H1 (cell line): ENCODE results near the gene WDR74. TPM values are rescaled to one million over a fixed set of nuclear protein-coding genes. Genes with fewer than 3 reads are reported as not detected.

Experiments
- CTCF ChIA-PET: fragments of 300-600 bp; sonication (Branson Sonifier 250); formaldehyde crosslinking; loops from one replicate; lab custom pipeline; 2021; ENCODE audit not compliant: partially characterized antibody; lab: Charles Lee
- POLR2A ChIA-PET: fragments of 300-600 bp; sonication (Branson Sonifier 250); formaldehyde crosslinking; loops from one replicate; lab custom pipeline; 2021; ENCODE audit warnings: inconsistent platforms; ENCODE audit not compliant: partially characterized antibody; lab: Charles Lee
- DNase-seq, 2 experiments: peaks; one replicate each; pipeline versions ENCODE4 v3.0.0 to v3.0.0-alpha.2; 2010 to 2022; ENCODE audit warnings: low spot score in 2 of 2, low read depth in 1 of 2, mixed read lengths in 1 of 2
- FAIRE-seq: peaks from 2 replicates; lab custom pipeline; 2011; peaks lifted over from hg19 to GRCh38; lab: Jason Lieb, UNC
- H2AFZ ChIP-seq: 2 replicates; pipeline ENCODE4 v1.8.1; 2012; ENCODE audit warnings: low read length, inconsistent platforms
- H2AK5ac ChIP-seq: 2 replicates; pipeline ENCODE4 v1.6.1; 2013; ENCODE audit warnings: low read depth, low read length
- H2BK120ac ChIP-seq: replicated peaks from 2 replicates; pipeline ENCODE3; 2013; ENCODE audit warnings: low read depth, low read length, inconsistent platforms
- H2BK12ac ChIP-seq: 2 replicates; pipeline ENCODE4 v1.6.1; 2013; ENCODE audit warnings: low read depth, low read length
- H2BK15ac ChIP-seq: 2 replicates; pipeline ENCODE4 v1.6.1; 2013; ENCODE audit warnings: low read length
- H2BK20ac ChIP-seq: 2 replicates; pipeline ENCODE4 v1.6.1; 2013; ENCODE audit warnings: low read length
- H2BK5ac ChIP-seq: 2 replicates; pipeline ENCODE4 v1.6.1; 2013; ENCODE audit warnings: low read depth, low read length
- H3K14ac ChIP-seq: 2 replicates; pipeline ENCODE4 v1.6.1; 2013; ENCODE audit warnings: inconsistent platforms; ENCODE audit not compliant: insufficient read length
- H3K18ac ChIP-seq: 2 replicates; pipeline ENCODE4 v1.6.1; 2013; ENCODE audit warnings: low read length; ENCODE audit errors: extremely low read depth
- H3K23ac ChIP-seq: 2 replicates; pipeline ENCODE4 v1.6.1; 2013; ENCODE audit warnings: inconsistent platforms; ENCODE audit not compliant: insufficient read length
- H3K23me2 ChIP-seq: 2 replicates; pipeline ENCODE4 v1.6.1; 2013; ENCODE audit warnings: low read depth, low read length
- H3K27ac ChIP-seq: 2 replicates; pipeline ENCODE4 v1.6.1; 2011; ENCODE audit warnings: low read depth, low read length, inconsistent platforms
- H3K27me3 ChIP-seq, 4 experiments: replicated peaks in 1 of 4; 1 replicate in 1 of 4; 2 replicates in 3 of 4; pipeline versions ENCODE4 v1.6.1 to v1.8.1; 2011 to 2013; ENCODE audit warnings: low read length in 3 of 4, mild to moderate bottlenecking in 3 of 4, inconsistent platforms in 2 of 4, mixed read lengths in 2 of 4, moderate library complexity in 1 of 4; ENCODE audit not compliant: control insufficient read depth in 3 of 4, insufficient read depth in 3 of 4; ENCODE audit errors: extremely low read depth in 1 of 4
- H3K36me3 ChIP-seq, 4 experiments: 2 replicates each; pipeline versions ENCODE4 v1.6.1 to v1.8.1; 2011 to 2013; ENCODE audit warnings: mild to moderate bottlenecking in 4 of 4, low read length in 3 of 4, moderate library complexity in 2 of 4, control low read depth in 1 of 4, inconsistent platforms in 1 of 4; ENCODE audit not compliant: insufficient read depth in 4 of 4, control insufficient read depth in 2 of 4
- H3K4ac ChIP-seq: replicated peaks from 2 replicates; pipeline ENCODE3; 2013; ENCODE audit warnings: low read length, low read depth, mixed read lengths, inconsistent platforms; ENCODE audit not compliant: insufficient read length
- H3K4me1 ChIP-seq, 4 experiments: replicated peaks in 1 of 4; 1 replicate in 1 of 4; 2 replicates in 3 of 4; pipeline versions ENCODE4 v1.6.1 to v1.8.1; 2011 to 2013; ENCODE audit warnings: low read length in 3 of 4, inconsistent platforms in 2 of 4, mixed read lengths in 1 of 4; ENCODE audit not compliant: insufficient read depth in 4 of 4, control insufficient read depth in 3 of 4
- H3K4me2 ChIP-seq, 2 experiments: 2 replicates each; pipeline versions ENCODE4 v1.6.1 to v1.8.1; 2011 to 2013; ENCODE audit warnings: low read depth in 2 of 2, low read length in 2 of 2, control low read depth in 1 of 2, inconsistent platforms in 1 of 2, mild to moderate bottlenecking in 1 of 2; ENCODE audit not compliant: insufficient read depth in 1 of 2
- H3K4me3 ChIP-seq, 4 experiments: fragments of 200-600, 300-600 bp in 1 of 4; sonication (generic), shearing (Covaris generic), sonication (Bioruptor Twin) in 1 of 4; 2 replicates each; pipeline versions ENCODE4 v1.5.1 to v1.8.1; 2011 to 2016; ENCODE audit warnings: low read length in 4 of 4, low read depth in 3 of 4, control low read depth in 2 of 4, inconsistent platforms in 2 of 4, mild to moderate bottlenecking in 2 of 4, mixed read lengths in 1 of 4, moderate library complexity in 1 of 4; ENCODE audit not compliant: insufficient read depth in 2 of 4; ENCODE audit errors: extremely low read depth in 1 of 4
- H3K56ac ChIP-seq: replicated peaks from 2 replicates; pipeline ENCODE3; 2013; ENCODE audit warnings: low read depth, mild to moderate bottlenecking, mixed read lengths, low read length, inconsistent platforms; ENCODE audit not compliant: insufficient read length
- H3K79me1 ChIP-seq: 2 replicates; pipeline ENCODE4 v1.6.1; 2013; ENCODE audit warnings: low read depth, low read length, control low read depth
- H3K79me2 ChIP-seq, 2 experiments: 2 replicates each; pipeline versions ENCODE4 v1.6.1 to v1.8.1; 2012 to 2013; ENCODE audit warnings: low read length in 2 of 2, mild to moderate bottlenecking in 2 of 2, inconsistent platforms in 1 of 2; ENCODE audit not compliant: insufficient read depth in 2 of 2, control insufficient read depth in 1 of 2
- H3K9ac ChIP-seq, 4 experiments: replicated peaks in 1 of 4; 1 replicate in 1 of 4; 2 replicates in 3 of 4; pipeline versions ENCODE4 v1.6.1 to v1.8.1; 2011 to 2013; ENCODE audit warnings: low read depth in 3 of 4, low read length in 3 of 4, control low read depth in 2 of 4, mild to moderate bottlenecking in 2 of 4, moderate library complexity in 2 of 4, inconsistent platforms in 1 of 4; ENCODE audit errors: extremely low read depth in 1 of 4
- H3K9me3 ChIP-seq, 2 experiments: 2 replicates each; pipeline versions ENCODE4 v1.6.1 to v1.8.1; 2012 to 2013; ENCODE audit warnings: mild to moderate bottlenecking in 2 of 2, moderate library complexity in 2 of 2, control low read depth in 1 of 2, inconsistent platforms in 1 of 2, low read depth in 1 of 2, low read length in 1 of 2, mixed read lengths in 1 of 2; ENCODE audit not compliant: insufficient read depth in 2 of 2
- H4K20me1 ChIP-seq, 2 experiments: replicated peaks in 1 of 2; 2 replicates each; pipeline versions ENCODE3 to v1.8.1; 2011 to 2013; ENCODE audit warnings: inconsistent platforms in 2 of 2, low read length in 2 of 2, mild to moderate bottlenecking in 1 of 2; ENCODE audit not compliant: insufficient read depth in 2 of 2, control insufficient read depth in 1 of 2
- H4K5ac ChIP-seq: 2 replicates; pipeline ENCODE4 v1.6.1; 2013; ENCODE audit warnings: low read length, low read depth, mixed read lengths, inconsistent platforms; ENCODE audit not compliant: insufficient read length
- H4K8ac ChIP-seq: 2 replicates; pipeline ENCODE4 v1.8.0; 2013; ENCODE audit warnings: mild to moderate bottlenecking, moderate library complexity, low read length, inconsistent platforms; ENCODE audit not compliant: insufficient read depth; ENCODE audit errors: extremely low read depth
- H4K91ac ChIP-seq: replicated peaks from 2 replicates; pipeline ENCODE3; 2013; ENCODE audit warnings: low read length, mixed read lengths, inconsistent platforms; ENCODE audit not compliant: insufficient read length
- HDAC2 ChIP-seq, 2 experiments: fragments of 300-600 bp in 1 of 2; sonication (generic) in 1 of 2; IDR thresholded peaks; 2 replicates each; pipeline ENCODE4 v1.6.1; 2011 to 2012; ENCODE audit warnings: low read depth in 2 of 2, low read length in 2 of 2, mild to moderate bottlenecking in 2 of 2, moderate library complexity in 2 of 2, borderline replicate concordance in 1 of 2, inconsistent platforms in 1 of 2
- PHF8 ChIP-seq: fragments of 200-600 bp; sonication (generic); conservative IDR thresholded peaks from 2 replicates; pipeline ENCODE4 v1.7.1; 2012; ENCODE audit warnings: low read depth, mild to moderate bottlenecking, inconsistent platforms, low read length, moderate library complexity
- POLR2A ChIP-seq, 2 experiments: IDR thresholded peaks; 1 replicate in 1 of 2; 2 replicates in 1 of 2; pipeline ENCODE4 v1.6.1; 2011; ENCODE audit warnings: low read depth in 2 of 2, low read length in 2 of 2, mild to moderate bottlenecking in 2 of 2; ENCODE audit errors: control extremely low read depth in 1 of 2
- POLR2AphosphoS5 ChIP-seq: IDR thresholded peaks from 2 replicates; pipeline ENCODE4 v1.6.1; 2011; ENCODE audit warnings: low read depth, low read length
- SIN3A ChIP-seq, 2 experiments: IDR thresholded peaks in 1 of 2; conservative IDR thresholded peaks in 1 of 2; 2 replicates each; pipeline ENCODE4 v1.6.1; 2011 to 2012; ENCODE audit warnings: low read length in 2 of 2, improper control_type of control experiment in 1 of 2, low read depth in 1 of 2, mild to moderate bottlenecking in 1 of 2
- SIRT6 ChIP-seq: IDR thresholded peaks from one replicate; pipeline ENCODE4 v1.7.1; 2012; ENCODE audit warnings: low read length, inconsistent platforms
- SUZ12 ChIP-seq: fragments of 200-600 bp; sonication (generic); IDR thresholded peaks from 2 replicates; pipeline ENCODE4 v1.6.1; 2012; ENCODE audit warnings: mild to moderate bottlenecking, inconsistent platforms, low read length, moderate library complexity, mixed read lengths
- WGBS, 2 experiments: shearing (Covaris generic) in 1 of 2; methylation state at CpG; one replicate each; pipeline versions ENCODE4 v1.1.6 to v1.1.7; 2013 to 2015; ENCODE audit warnings: low lambda C conversion rate in 2 of 2, mixed read lengths in 2 of 2, inconsistent platforms in 1 of 2, low coverage in 1 of 2, missing lambda C conversion rate in 1 of 2; ENCODE audit not compliant: insufficient replicate concordance in 2 of 2, insufficient coverage in 1 of 2, insufficient read length in 1 of 2; ENCODE audit errors: extremely low coverage in 1 of 2, missing lambda C conversion rate in 1 of 2; 5-methylcytosine and 5-hydroxymethylcytosine counted together
- polyA plus RNA-seq, 7 experiments: library from polyadenylated mRNA; depleted of rRNA in 3 of 7; stranded (reverse) in 5 of 7; unstranded in 2 of 7; fragments of >200 nt in 5 of 7; fragments of 200-250 nt in 2 of 7; gene quantifications; 1 replicate in 5 of 7; 2 replicates in 1 of 7; 4 replicates in 1 of 7; pipeline versions ENCODE4 v1.2.1 to v1.2.3, GENCODE V29; 2011 to 2013; ENCODE audit warnings: missing spikeins in 2 of 7, mixed read lengths in 2 of 7
- total RNA-seq: library from RNA; stranded (reverse); fragmentation: NEBNext Ultra II Directional; extraction: Animal tissue kit (Norgen Biotek cat#: 25700); gene quantifications from 2 replicates; pipeline ENCODE4 v1.2.1, GENCODE V29; 2021

Gene WDR74
- total and polyA plus RNA-seq, 2 of the 8 experiments (the other 6 are each of a cell fraction or from before 2014, with no cell fraction given): 93.6 to 97.0 TPM

DNA sequence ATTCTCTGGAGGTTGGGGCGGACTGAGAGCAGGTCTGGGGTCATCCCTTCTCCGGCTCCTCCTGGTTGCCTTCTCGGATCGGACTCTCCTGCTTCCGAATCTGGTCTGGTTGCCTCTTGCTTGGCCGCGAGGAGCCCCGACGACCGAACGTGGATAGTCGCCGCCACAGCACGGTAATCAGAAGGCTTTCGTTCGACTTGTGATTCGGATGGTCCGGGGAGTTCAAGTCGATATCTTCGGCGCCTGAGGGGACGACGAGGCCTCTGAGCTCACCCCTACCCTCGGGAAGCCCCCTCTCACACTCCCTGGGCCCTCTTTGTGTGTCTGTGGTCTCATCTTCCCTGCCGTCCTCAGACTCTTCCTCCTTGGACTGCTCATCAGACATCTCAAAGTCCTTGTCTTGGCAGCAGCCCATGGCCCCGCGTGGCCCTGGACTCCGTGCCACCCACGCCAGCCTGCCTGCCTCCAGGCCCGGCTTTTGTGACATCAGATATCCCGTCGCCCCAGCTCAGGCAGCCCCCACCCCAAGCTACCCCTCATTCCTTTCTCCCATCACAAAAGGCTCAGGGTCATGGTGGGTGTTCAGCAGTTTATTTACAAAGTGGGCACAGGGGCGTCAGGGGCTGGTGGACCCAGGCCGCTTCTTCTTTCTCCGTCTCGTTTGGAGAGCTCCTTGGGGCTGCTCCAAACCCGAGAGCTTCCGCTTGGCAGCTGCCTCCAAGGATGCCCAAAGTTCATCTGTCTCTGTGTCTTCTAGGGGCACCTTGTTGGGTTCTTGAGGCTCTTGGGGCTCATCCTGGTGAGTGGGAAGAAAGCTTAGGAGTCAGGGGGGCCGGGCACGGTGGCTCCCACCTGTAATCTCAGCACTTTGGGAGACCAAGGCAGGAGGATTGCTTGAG lies 6.8 kb downstream of the WDR74 start, which contains the start of gene TEX54:
TEX54 (minus strand) TSS at position 506 of the 899 bp plus-strand sequence.
- Histone ChIP-seq H3K18ac (peak within 1 kb of the TSS; percentile 90), H4K20me1 (peaks cover 5 to 12% of the 10 kb centered on the region in 2 experiments), H2BK120ac (no peak within 1 kb of the TSS), H3K79me1 (peaks cover 12% of the 10 kb centered on the region), H3K9me3 (no peaks in the 10 kb centered on the region), H4K5ac (peak within 1 kb of the TSS; percentile 75), H3K23me2 (peaks cover 7% of the 10 kb centered on the region), H3K27ac (peak within 1 kb of the TSS; percentile 95), H3K4ac (no peak within 1 kb of the TSS), H3K4me1 (peaks cover 0 to 17% (median 2%) of the 10 kb centered on the region in 4 experiments; a peak in 2 of 7 replicates), H3K36me3 (peaks cover 21 to 33% (median 30%) of the 10 kb centered on the region in 4 experiments), H2AFZ (peak within 1 kb of the TSS; percentile 21; the same call in 1 of the 2 replicates), H3K56ac (peak within 1 kb of the TSS; percentile 65), H3K9ac (peak within 1 kb of the TSS; percentile 88 to 92 (median 90)), H3K79me2 (peaks cover 7 to 27% of the 10 kb centered on the region in 2 experiments; a peak in 3 of 4 replicates), H2AK5ac (no peak within 1 kb of the TSS), H2BK5ac (peak within 1 kb of the TSS; percentile 81; the same call in 1 of the 2 replicates), H4K91ac (peak within 1 kb of the TSS; percentile 59), H3K4me2 (peak within 1 kb of the TSS; percentile 74 to 97), H3K4me3 (peak within 1 kb of the TSS; percentile 76 to 94 (median 92)), H2BK15ac (no peak within 1 kb of the TSS), H2BK20ac (no peak within 1 kb of the TSS), H3K27me3 (no peaks in the 10 kb centered on the region), H3K14ac (no peak within 1 kb of the TSS), H4K8ac (peak within 1 kb of the TSS; percentile 99), H2BK12ac (no peak within 1 kb of the TSS), H3K23ac (no peak within 1 kb of the TSS)
- FAIRE-seq (no peak), DNase-seq (no peak)
- no peak for TF ChIP-seq SIRT6
- TF ChIP-seq SUZ12: no peak
- TF ChIP-seq SIN3A (conservative IDR thresholded peaks at IDR 0.05 in 1 of 2, IDR thresholded peaks at IDR 0.05 in 1 of 2; ENCODE audit: low read depth in 1 of 2, low read length in 2 of 2): peak in 1 of 2 experiments; percentile 64; a peak in 2 of 4 replicates
- 0 out of 2 replicates have a peak, but pooled peaks have one; percentile 58 for TF ChIP-seq PHF8
- peak; percentile 70 for TF ChIP-seq POLR2AphosphoS5
- peak; percentile 17 to 41; a peak in 2 of 3 replicates for TF ChIP-seq POLR2A (IDR thresholded peaks at IDR 0.05; ENCODE audit: control extremely low read depth in 1 of 2, low read depth in 2 of 2, low read length in 2 of 2)
- TF ChIP-seq HDAC2 (IDR thresholded peaks at IDR 0.05; ENCODE audit: borderline replicate concordance in 1 of 2, low read depth in 2 of 2, low read length in 2 of 2): no peak
- ChIA-PET POLR2A (interaction anchor here (0.6 to 13.8 kb wide), 39 partner anchors 8 to 1042 kb away, joined by 3 to 398 read pairs (median 5); partner anchors contain the start of genes C11orf98, CSKMT, EEF1G and HNRNPUL2), CTCF (interaction anchor here (0.7 to 1.4 kb wide), 5 partner anchors 9 to 165 kb away, joined by 3 to 5 read pairs (median 4); no protein-coding TSS in a partner anchor)
- WGBS, 2 experiments: 21% methylated on average over 37 of the region's 40 CpGs; no CpG with 5 or more reads in 1 of the 2 experiments
